CMK (cell line): ENCODE data around the gene ADIPOQ.
"Not testable (repeated sequence)": the region's sequence is repeated elsewhere in the genome, so short reads cannot be mapped to it uniquely, and the experiment has no call there.

Experiments
- DNase-seq: peaks from one replicate; pipeline ENCODE4 v3.0.0-alpha.2; 2010; ENCODE audit warnings: low read depth

ADIPOQ gene

GRCh38 chr3:186907075-186907474 is 64.6 kb downstream of the ADIPOQ start:
- not testable (repeated sequence) for DNase-seq
